ENCODE results near the gene RSPO3.

RSPO3 gene

GRCh38 chr6:127114214-127114760, 4.2 kb upstream of the RSPO3 start:
- no peak for DNase-seq

- no peak for DNase-seq
Observed at GRCh38 chr6:127115084-127115655, 3.3 kb upstream of the RSPO3 start.

- DNase-seq: no peak
Observed at GRCh38 chr6:127115746-127116145, 2.7 kb upstream of the RSPO3 start.

- DNase-seq: no peak
Observed at GRCh38 chr6:127117979-127118297, 533 bp upstream of the RSPO3 start.

GRCh38 chr6:127119102-127120022, 891 bp downstream of the RSPO3 start:
- DNase-seq: peak; percentile 32

- DNase-seq: peak; percentile 26
Observed at GRCh38 chr6:127120023-127120786, 1.7 kb downstream of the RSPO3 start.

- DNase-seq: peak; percentile 82
Observed at GRCh38 chr6:127120787-127121636, 2.5 kb downstream of the RSPO3 start.

- no peak for DNase-seq
Observed at GRCh38 chr6:127121637-127121960, 3.1 kb downstream of the RSPO3 start.

GRCh38 chr6:127124172-127124571, 5.7 kb downstream of the RSPO3 start:
- DNase-seq: no peak

- no peak for DNase-seq
Observed at GRCh38 chr6:127124680-127125079, 6.2 kb downstream of the RSPO3 start.

- DNase-seq: no peak
Observed at GRCh38 chr6:127128066-127128465, 9.6 kb downstream of the RSPO3 start.

GRCh38 chr6:127129251-127129650, 10.8 kb downstream of the RSPO3 start:
- DNase-seq: no peak

GRCh38 chr6:127131275-127131674, 12.8 kb downstream of the RSPO3 start:
- DNase-seq: no peak

- DNase-seq: no peak
Observed at GRCh38 chr6:127131772-127132376, 13.4 kb downstream of the RSPO3 start.

- DNase-seq: no peak
Observed at GRCh38 chr6:127134136-127134535, 15.7 kb downstream of the RSPO3 start.

GRCh38 chr6:127136786-127137185, 18.3 kb downstream of the RSPO3 start:
- DNase-seq: no peak

- no peak for DNase-seq
Observed at GRCh38 chr6:127146932-127147331, 28.5 kb downstream of the RSPO3 start.

- no peak for DNase-seq
Observed at GRCh38 chr6:127147534-127147933, 29.1 kb downstream of the RSPO3 start.

GRCh38 chr6:127148511-127148910, 30.0 kb downstream of the RSPO3 start:
- DNase-seq: no peak

GRCh38 chr6:127154509-127154908, 36.0 kb downstream of the RSPO3 start:
- no peak for DNase-seq

GRCh38 chr6:127160484-127160883, 42.0 kb downstream of the RSPO3 start:
- DNase-seq: no peak

- no peak for DNase-seq
Observed at GRCh38 chr6:127162836-127163235, 44.4 kb downstream of the RSPO3 start.
